HCT116 (cell line): Measurements from ENCODE around the gene HNRNPAB. TPM values are rescaled to one million over a fixed set of nuclear protein-coding genes. Genes with fewer than 3 reads are reported as not detected.

Source experiments
- ATAC-seq: fragments of 200-7000 bp; cut with Tn5 transposase; 2 replicates; pipeline ENCODE4 v1.9.1; 2020; ENCODE audit warnings: mild to moderate bottlenecking, moderate library complexity
- BruUV-seq: library from RNA; stranded (reverse); fragments of 400-500 nt; replicated peaks from 2 replicates; lab custom pipeline; 2021; lab: Mats Ljungman, UMichigan
- CTCF ChIA-PET: fragments of 300-600 bp; sonication (Branson Sonifier 250); formaldehyde crosslinking; loops from one replicate; lab custom pipeline; 2021; ENCODE audit warnings: antibody characterized with exemption; lab: Charles Lee
- POLR2A ChIA-PET: fragments of 300-600, 350-600 bp; sonication (Branson Sonifier 250); formaldehyde crosslinking; loops from one replicate; lab custom pipeline; 2021; ENCODE audit warnings: antibody characterized with exemption; lab: Charles Lee
- RAD21 ChIA-PET, 2 experiments: fragments of 300-600 bp; sonication (Branson Sonifier 250); formaldehyde crosslinking; loops; one replicate each; lab custom pipeline; 2023; ENCODE audit warnings: low total read pairs in 2 of 2; ENCODE audit not compliant: uncharacterized antibody in 2 of 2, unreplicated experiment in 2 of 2, low non-redundant PET in 1 of 2; lab: Charles Lee
- DNase-seq: peaks from one replicate; pipeline ENCODE4 v3.0.0-alpha.2; 2010; ENCODE audit warnings: low read depth, low spot score
- H2AFZ ChIP-seq: fragments of 200-600 bp; shearing (Covaris generic), sonication (generic); 2 replicates; pipeline ENCODE4 v1.6.1; 2017; ENCODE audit warnings: low read depth, mixed run types, mixed read lengths, antibody characterized with exemption, low read length; ENCODE audit not compliant: poor library complexity, severe bottlenecking
- H3K27ac ChIP-seq: 2 replicates; pipeline ENCODE4 v1.5.1; 2012; ENCODE audit warnings: low read depth, low read length
- H3K27me3 ChIP-seq: fragments of 200-600 bp; sonication (generic); 2 replicates; pipeline ENCODE4 v1.6.1; 2016; ENCODE audit warnings: mixed run types, low read length, mixed read lengths; ENCODE audit not compliant: insufficient read depth
- H3K36me3 ChIP-seq, 2 experiments: fragments of 200-500 bp in 1 of 2; fragments of 200-600 bp in 1 of 2; sonication (Bioruptor generic) in 1 of 2; sonication (generic) in 1 of 2; 2 replicates each; pipeline versions ENCODE4 v1.5.1 to v1.6.1; 2014 to 2016; ENCODE audit warnings: low read length in 2 of 2, inconsistent platforms in 1 of 2, mixed read lengths in 1 of 2, mixed run types in 1 of 2; ENCODE audit not compliant: insufficient read depth in 2 of 2, control insufficient read depth in 1 of 2
- H3K4me1 ChIP-seq, 2 experiments: fragments of 200-600 bp in 1 of 2; sonication (generic) in 1 of 2; 2 replicates each; pipeline versions ENCODE4 v1.5.1 to v1.6.1; 2012 to 2017; ENCODE audit warnings: low read length in 2 of 2, inconsistent platforms in 1 of 2, mild to moderate bottlenecking in 1 of 2, mixed read lengths in 1 of 2, mixed run types in 1 of 2, moderate library complexity in 1 of 2; ENCODE audit not compliant: insufficient read depth in 2 of 2, control insufficient read depth in 1 of 2
- H3K4me2 ChIP-seq: fragments of 200-600 bp; sonication (generic); 2 replicates; pipeline ENCODE4 v1.6.1; 2017; ENCODE audit warnings: mixed run types, low read length, mixed read lengths
- H3K4me3 ChIP-seq, 2 experiments: fragments of 200-600 bp in 1 of 2; sonication (generic) in 1 of 2; replicated peaks in 1 of 2; 2 replicates each; pipeline ENCODE4 v1.5.1; 2011 to 2016; ENCODE audit warnings: low read length in 2 of 2, control low read depth in 1 of 2, low read depth in 1 of 2, mild to moderate bottlenecking in 1 of 2, mixed read lengths in 1 of 2, mixed run types in 1 of 2
- H3K79me2 ChIP-seq: fragments of 200-600 bp; sonication (generic); 2 replicates; pipeline ENCODE4 v1.6.1; 2017; ENCODE audit warnings: mild to moderate bottlenecking, mixed run types, low read length, moderate library complexity, mixed read lengths; ENCODE audit not compliant: insufficient read depth
- H3K9ac ChIP-seq: fragments of 200-600 bp; sonication (generic); 2 replicates; pipeline ENCODE4 v1.6.1; 2016; ENCODE audit warnings: low read length, mixed read lengths
- H3K9me2 ChIP-seq: fragments of 200-600 bp; sonication (generic), shearing (Covaris generic); 2 replicates; pipeline ENCODE4 v1.6.1; 2017; ENCODE audit warnings: mixed run types, mild to moderate bottlenecking, moderate library complexity; ENCODE audit not compliant: insufficient read depth
- H3K9me3 ChIP-seq, 2 experiments: fragments of 200-500 bp in 1 of 2; fragments of 200-600 bp in 1 of 2; sonication (Bioruptor generic) in 1 of 2; sonication (generic) in 1 of 2; 2 replicates each; pipeline ENCODE4 v1.6.1; 2014 to 2017; ENCODE audit warnings: low read length in 2 of 2, mixed read lengths in 2 of 2, inconsistent platforms in 1 of 2, low read depth in 1 of 2, mild to moderate bottlenecking in 1 of 2, mixed run types in 1 of 2, moderate library complexity in 1 of 2; ENCODE audit not compliant: control insufficient read depth in 1 of 2, insufficient read depth in 1 of 2
- H4K20me1 ChIP-seq: fragments of 200-600 bp; sonication (generic), shearing (Covaris generic); 2 replicates; pipeline ENCODE4 v1.6.1; 2017; ENCODE audit warnings: mixed run types, mild to moderate bottlenecking, moderate library complexity; ENCODE audit not compliant: insufficient read depth
- ATF3 ChIP-seq: IDR thresholded peaks from 2 replicates; pipeline ENCODE4 v1.6.1; 2012
- CBX3 ChIP-seq: IDR thresholded peaks from 2 replicates; pipeline ENCODE4 v1.6.1; 2012; ENCODE audit warnings: low read depth
- CTCF ChIP-seq, 3 experiments: fragments of 200-600 bp in 1 of 3; sonication (generic) in 1 of 3; IDR thresholded peaks in 2 of 3; conservative IDR thresholded peaks in 1 of 3; 2 replicates each; pipeline ENCODE4 v1.5.1; 2012 to 2017; ENCODE audit warnings: low read depth in 2 of 3, low read length in 2 of 3, antibody characterized with exemption in 1 of 3, borderline replicate concordance in 1 of 3, control low read depth in 1 of 3, mild to moderate bottlenecking in 1 of 3, mixed read lengths in 1 of 3, mixed run types in 1 of 3, moderate library complexity in 1 of 3; ENCODE audit not compliant: insufficient read depth in 1 of 3
- EGR1 ChIP-seq: IDR thresholded peaks from 2 replicates; pipeline ENCODE4 v1.6.1; 2012; ENCODE audit warnings: low read depth
- FOSL1 ChIP-seq: IDR thresholded peaks from 2 replicates; pipeline ENCODE4 v1.6.1; 2012; ENCODE audit warnings: low read depth
- MAX ChIP-seq: IDR thresholded peaks from 2 replicates; pipeline ENCODE4 v1.6.1; 2012
- POLR2A ChIP-seq: IDR thresholded peaks from 2 replicates; pipeline ENCODE4 v1.7.0; 2011; ENCODE audit warnings: borderline replicate concordance; ENCODE audit not compliant: insufficient read depth, insufficient read length; ENCODE audit errors: extremely low read depth
- POLR2AphosphoS5 ChIP-seq: IDR thresholded peaks from 2 replicates; pipeline ENCODE4 v1.6.1; 2011; ENCODE audit warnings: mild to moderate bottlenecking, low read depth, low read length, moderate library complexity
- RAD21 ChIP-seq: IDR thresholded peaks from 2 replicates; pipeline ENCODE4 v1.6.1; 2012; ENCODE audit warnings: low read depth, mild to moderate bottlenecking
- TCF7L2 ChIP-seq: IDR thresholded peaks from 2 replicates; pipeline ENCODE4 v1.7.0; 2011; ENCODE audit warnings: borderline replicate concordance, inconsistent platforms; ENCODE audit not compliant: insufficient read depth, insufficient read length; ENCODE audit errors: extremely low read depth
- YY1 ChIP-seq: IDR thresholded peaks from 2 replicates; pipeline ENCODE4 v1.6.1; 2011; ENCODE audit warnings: low read length, low read depth, moderate library complexity, mild to moderate bottlenecking; ENCODE audit not compliant: insufficient replicate concordance; ENCODE audit errors: extremely low read depth
- ZNF274 ChIP-seq: fragments of 200-500 bp; sonication (Bioruptor generic); IDR thresholded peaks from 2 replicates; pipeline ENCODE4 v1.6.1; 2014; ENCODE audit warnings: mild to moderate bottlenecking, low read depth, low read length, inconsistent platforms
- intact Hi-C: fragments of 100-400 bp; cut with micrococcal nuclease; formaldehyde crosslinking; loops from 2 replicates; pipeline ENCODE4 v1.10.0; 2022
- total RNA-seq: library from RNA; stranded (reverse); gene quantifications from one replicate; pipeline ENCODE4 v1.2.1, GENCODE V29; 2021; ENCODE audit not compliant: unreplicated experiment
- TF ChIP-seq, protein P1 (sequence below): IDR thresholded peaks from 2 replicates; pipeline ENCODE4 v1.6.1; 2012; ENCODE audit warnings: low read depth
- TF ChIP-seq, protein P2 (sequence below): IDR thresholded peaks from 2 replicates; pipeline ENCODE4 v1.6.1; 2011; ENCODE audit warnings: mild to moderate bottlenecking, low read length, moderate library complexity; ENCODE audit not compliant: insufficient replicate concordance; ENCODE audit errors: extremely low read depth

HNRNPAB gene
- total RNA-seq, 1 experiment from 2014 or later = 273 TPM

DNA sequence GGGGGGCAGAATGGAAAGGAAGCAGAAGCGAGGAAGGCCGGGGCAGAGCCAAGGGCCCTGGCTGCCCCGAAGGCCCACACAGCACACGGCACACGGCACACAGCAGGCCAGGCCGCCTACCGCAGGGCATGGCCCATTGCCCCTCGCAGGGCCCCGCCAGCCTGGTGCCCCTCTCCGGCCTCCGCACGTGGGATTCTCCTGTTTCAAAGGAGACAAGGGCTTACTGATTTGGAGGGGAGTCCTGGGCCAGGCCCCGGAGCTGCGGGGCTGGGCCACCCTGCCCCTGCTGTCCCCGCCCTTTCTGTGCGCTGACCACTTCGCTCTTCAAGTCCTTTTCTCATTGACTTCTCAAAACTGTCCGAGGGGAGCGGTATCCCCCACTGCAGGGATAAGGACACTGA lies 36.0 kb downstream of the HNRNPAB start:
- Histone ChIP-seq H4K20me1 (no peaks in the 10 kb centered on the region), H3K4me3 (no peak overlapping the region), H3K9me3 (no peaks in the 10 kb centered on the region), H3K4me1 (no peaks in the 10 kb centered on the region), H3K9ac (no peak overlapping the region), H3K27me3 (no peaks in the 10 kb centered on the region), H3K27ac (no peak overlapping the region), H3K4me2 (no peak overlapping the region), H3K9me2 (no peaks in the 10 kb centered on the region), H3K36me3 (no peaks in the 10 kb centered on the region), H2AFZ (no peak overlapping the region), H3K79me2 (no peaks in the 10 kb centered on the region)
- BruUV-seq = no TSS peak
- POLR2A ChIA-PET = no interaction called here
- no peak for ATAC-seq
- CTCF ChIA-PET = no interaction called here
- TF ChIP-seq, protein P1, sequence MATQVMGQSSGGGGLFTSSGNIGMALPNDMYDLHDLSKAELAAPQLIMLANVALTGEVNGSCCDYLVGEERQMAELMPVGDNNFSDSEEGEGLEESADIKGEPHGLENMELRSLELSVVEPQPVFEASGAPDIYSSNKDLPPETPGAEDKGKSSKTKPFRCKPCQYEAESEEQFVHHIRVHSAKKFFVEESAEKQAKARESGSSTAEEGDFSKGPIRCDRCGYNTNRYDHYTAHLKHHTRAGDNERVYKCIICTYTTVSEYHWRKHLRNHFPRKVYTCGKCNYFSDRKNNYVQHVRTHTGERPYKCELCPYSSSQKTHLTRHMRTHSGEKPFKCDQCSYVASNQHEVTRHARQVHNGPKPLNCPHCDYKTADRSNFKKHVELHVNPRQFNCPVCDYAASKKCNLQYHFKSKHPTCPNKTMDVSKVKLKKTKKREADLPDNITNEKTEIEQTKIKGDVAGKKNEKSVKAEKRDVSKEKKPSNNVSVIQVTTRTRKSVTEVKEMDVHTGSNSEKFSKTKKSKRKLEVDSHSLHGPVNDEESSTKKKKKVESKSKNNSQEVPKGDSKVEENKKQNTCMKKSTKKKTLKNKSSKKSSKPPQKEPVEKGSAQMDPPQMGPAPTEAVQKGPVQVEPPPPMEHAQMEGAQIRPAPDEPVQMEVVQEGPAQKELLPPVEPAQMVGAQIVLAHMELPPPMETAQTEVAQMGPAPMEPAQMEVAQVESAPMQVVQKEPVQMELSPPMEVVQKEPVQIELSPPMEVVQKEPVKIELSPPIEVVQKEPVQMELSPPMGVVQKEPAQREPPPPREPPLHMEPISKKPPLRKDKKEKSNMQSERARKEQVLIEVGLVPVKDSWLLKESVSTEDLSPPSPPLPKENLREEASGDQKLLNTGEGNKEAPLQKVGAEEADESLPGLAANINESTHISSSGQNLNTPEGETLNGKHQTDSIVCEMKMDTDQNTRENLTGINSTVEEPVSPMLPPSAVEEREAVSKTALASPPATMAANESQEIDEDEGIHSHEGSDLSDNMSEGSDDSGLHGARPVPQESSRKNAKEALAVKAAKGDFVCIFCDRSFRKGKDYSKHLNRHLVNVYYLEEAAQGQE = no peak
- TF ChIP-seq FOSL1 (no peak), EGR1 (no peak), ZNF274 (no peak), RAD21 (no peak), MAX (no peak), CBX3 (no peak), TCF7L2 (no peak), CTCF (IDR thresholded peaks at IDR 0.05 in 2 of 3, conservative IDR thresholded peaks at IDR 0.05 in 1 of 3; ENCODE audit: borderline replicate concordance in 1 of 3, insufficient read depth in 1 of 3, low read depth in 2 of 3, low read length in 2 of 3) (no peak), ATF3 (no peak), YY1 (no peak), POLR2A (no peak), POLR2AphosphoS5 (no peak)
- TF ChIP-seq, protein P2, sequence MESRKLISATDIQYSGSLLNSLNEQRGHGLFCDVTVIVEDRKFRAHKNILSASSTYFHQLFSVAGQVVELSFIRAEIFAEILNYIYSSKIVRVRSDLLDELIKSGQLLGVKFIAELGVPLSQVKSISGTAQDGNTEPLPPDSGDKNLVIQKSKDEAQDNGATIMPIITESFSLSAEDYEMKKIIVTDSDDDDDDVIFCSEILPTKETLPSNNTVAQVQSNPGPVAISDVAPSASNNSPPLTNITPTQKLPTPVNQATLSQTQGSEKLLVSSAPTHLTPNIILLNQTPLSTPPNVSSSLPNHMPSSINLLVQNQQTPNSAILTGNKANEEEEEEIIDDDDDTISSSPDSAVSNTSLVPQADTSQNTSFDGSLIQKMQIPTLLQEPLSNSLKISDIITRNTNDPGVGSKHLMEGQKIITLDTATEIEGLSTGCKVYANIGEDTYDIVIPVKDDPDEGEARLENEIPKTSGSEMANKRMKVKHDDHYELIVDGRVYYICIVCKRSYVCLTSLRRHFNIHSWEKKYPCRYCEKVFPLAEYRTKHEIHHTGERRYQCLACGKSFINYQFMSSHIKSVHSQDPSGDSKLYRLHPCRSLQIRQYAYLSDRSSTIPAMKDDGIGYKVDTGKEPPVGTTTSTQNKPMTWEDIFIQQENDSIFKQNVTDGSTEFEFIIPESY = no peak
- intact Hi-C loops = no loop called here
- DNase-seq = no peak
- RAD21 ChIA-PET = no interaction called here
